Prostate gland (tissue), 2 donors: ENCODE results near the gene CBX2. TPM values are rescaled to one million over a fixed set of nuclear protein-coding genes. Genes with fewer than 3 reads are reported as not detected.

Experiments used
- DNase-seq: peaks from one replicate; pipeline ENCODE4 v3.0.0-alpha.2; 2019; ENCODE audit warnings: low spot score
- H3K27ac ChIP-seq, 2 donors: fragments of 200-600 bp; sonication (generic); 2 replicates each; pipeline ENCODE4 v1.5.1; 2017 to 2019
- H3K27me3 ChIP-seq: fragments of 200-600 bp; sonication (generic); replicated peaks from 2 replicates; pipeline ENCODE4 v1.5.1; 2019; ENCODE audit not compliant: insufficient read depth
- H3K36me3 ChIP-seq, 2 donors: fragments of 200-600 bp; sonication (generic); 1 replicate in 1 of 2; 2 replicates in 1 of 2; pipeline versions ENCODE4 v1.5.1 to v1.8.1; 2017 to 2019
- H3K4me1 ChIP-seq: fragments of 200-600 bp; sonication (generic); replicated peaks from 2 replicates; pipeline ENCODE4 v1.5.1; 2019
- H3K4me3 ChIP-seq, 2 donors: fragments of 200-600 bp; sonication (generic); 2 replicates each; pipeline ENCODE4 v1.5.1; 2017 to 2019
- H3K9me3 ChIP-seq: fragments of 200-600 bp; sonication (generic); 2 replicates; pipeline ENCODE4 v1.5.1; 2017
- CTCF ChIP-seq, 4 experiments: fragments of 200-600 bp in 2 of 4; fragments of 450-650 bp in 2 of 4; sonication (generic) in 2 of 4; IDR thresholded peaks; 1 replicate in 3 of 4; 2 replicates in 1 of 4; pipeline ENCODE4 v1.5.1; 2016 to 2019; ENCODE audit warnings: antibody characterized with exemption in 4 of 4, mild to moderate bottlenecking in 2 of 4, moderate library complexity in 2 of 4
- POLR2A ChIP-seq: fragments of 450-650 bp; IDR thresholded peaks from one replicate; pipeline ENCODE4 v1.6.1; 2016; ENCODE audit warnings: antibody characterized with exemption, mild to moderate bottlenecking
- POLR2AphosphoS5 ChIP-seq: sonication (generic); formaldehyde crosslinking; IDR thresholded peaks from one replicate; pipeline ENCODE4 v1.6.1; 2017; ENCODE audit warnings: antibody characterized with exemption
- WGBS: methylation state at CpG from one replicate; pipeline ENCODE4 v1.1.5; 2018; 5-methylcytosine and 5-hydroxymethylcytosine counted together
- intact Hi-C: fragments of 100-400 bp; cut with DNase I; formaldehyde crosslinking; loops from one replicate; pipeline ENCODE4 v1.14.2; 2022
- total RNA-seq, 2 donors: library from RNA; depleted of rRNA; stranded (reverse); fragments of >200 nt; gene quantifications; one replicate each; pipeline ENCODE4 v1.1.0, GENCODE V29; 2016

CBX2 gene
- total RNA-seq, 2 donors from 2014 or later: 2.0 to 17.0 TPM

DNA sequence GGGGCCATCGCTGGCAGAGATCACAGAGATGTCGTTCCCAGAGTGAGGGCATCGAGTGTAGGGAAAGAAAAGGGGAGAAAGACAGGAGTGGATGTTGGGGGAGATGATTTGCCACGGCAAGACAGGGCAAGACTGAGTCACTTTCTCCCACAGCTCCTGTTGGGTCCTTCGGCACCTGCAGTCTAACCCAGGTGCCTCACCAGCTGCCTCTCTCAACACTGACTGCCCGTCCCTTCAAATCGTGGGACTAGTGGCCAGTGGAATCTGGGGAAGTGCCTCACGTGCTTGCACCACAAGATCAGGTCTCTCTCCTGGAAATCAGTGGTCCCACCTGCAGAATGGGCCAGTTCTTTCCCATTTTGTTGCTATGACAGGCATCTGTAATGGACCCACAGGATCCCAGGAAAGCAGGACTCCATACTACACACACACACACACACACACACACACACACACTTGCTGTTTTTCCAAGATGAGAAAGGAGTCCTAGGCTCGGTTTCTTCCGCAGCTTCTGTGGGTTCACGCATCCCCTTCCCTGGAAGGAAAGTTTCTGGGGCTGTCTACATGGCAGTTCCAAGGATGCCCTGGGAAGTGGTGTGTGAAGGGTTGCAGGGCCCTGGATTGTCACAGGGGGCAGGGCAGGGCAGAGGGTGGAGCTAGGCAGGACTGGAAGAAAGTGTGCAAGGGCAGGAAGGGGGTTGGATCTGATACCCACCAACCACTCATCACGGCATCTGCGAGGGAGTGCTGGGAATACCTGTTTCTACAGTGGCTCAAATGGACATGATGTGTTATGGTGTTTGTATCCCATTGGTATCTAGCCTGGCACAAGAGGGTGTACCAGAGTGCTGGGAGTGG, 29.1 kb downstream of the CBX2 start:
- TF ChIP-seq POLR2A (no peak), CTCF (IDR thresholded peaks at IDR 0.05) (no peak), POLR2AphosphoS5 (no peak)
- 25% methylated on average over 13 of the region's 13 CpGs for WGBS

GRCh38 chr17:79808763-79809529, 31.0 kb downstream of the CBX2 start:
- peaks cover 35% of the 10 kb centered on the region for H3K27me3 ChIP-seq
- H3K4me1 ChIP-seq: peaks cover 19% of the 10 kb centered on the region
- intact Hi-C loops: no loop called here
- H3K9me3 ChIP-seq: no peaks in the 10 kb centered on the region
- 24% methylated on average over 19 of the region's 20 CpGs for WGBS
- no peak overlapping the region for H3K27ac ChIP-seq
- DNase-seq: peak; percentile 67
- no peak overlapping the region for H3K4me3 ChIP-seq
- no peaks in the 10 kb centered on the region for H3K36me3 ChIP-seq
- TF ChIP-seq CTCF (IDR thresholded peaks at IDR 0.05) (peak in 3 of 4 experiments; percentile 37 to 83 (median 62)), POLR2AphosphoS5 (peak; percentile 90), POLR2A (no peak)

More for the DNA sequence above, 29.1 kb downstream of the CBX2 start:
- no peak overlapping the region for H3K4me3 ChIP-seq
- no peak overlapping the region for H3K27ac ChIP-seq
- peaks cover 49% of the 10 kb centered on the region for H3K27me3 ChIP-seq
- no peak for DNase-seq
- peaks cover 8% of the 10 kb centered on the region for H3K4me1 ChIP-seq
- no peaks in the 10 kb centered on the region for H3K36me3 ChIP-seq
- intact Hi-C loops: no loop called here
- H3K9me3 ChIP-seq: no peaks in the 10 kb centered on the region

DNA sequence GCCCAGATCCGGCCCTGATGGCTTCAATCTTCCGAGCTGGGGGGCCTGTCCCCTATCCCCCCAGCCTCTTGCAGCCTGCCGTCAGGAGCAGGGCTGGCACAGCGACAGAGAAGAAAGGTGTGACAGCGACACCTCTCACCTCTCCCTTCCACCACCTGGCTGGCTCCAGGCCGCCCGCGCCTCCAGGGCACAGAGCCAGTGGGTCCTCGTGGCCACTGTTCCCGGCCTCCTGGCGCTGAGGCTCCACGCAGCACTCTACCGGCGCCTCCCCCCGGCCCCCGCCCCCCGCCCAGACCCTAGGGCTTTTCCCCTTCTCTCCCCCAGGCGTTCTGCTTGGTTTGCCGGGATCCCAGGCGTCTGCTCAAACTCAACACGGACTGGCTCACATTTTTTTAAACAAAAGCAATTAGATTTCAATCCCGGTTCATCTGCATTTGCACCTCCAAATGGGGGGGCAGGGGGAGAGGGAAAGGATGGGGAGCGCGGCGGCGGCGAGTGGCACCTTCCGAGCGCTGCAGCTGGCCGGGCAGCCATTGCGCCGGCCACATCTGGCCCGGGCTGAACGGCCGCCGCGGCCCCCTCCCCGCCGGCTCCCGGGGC, 31.7 kb downstream of the CBX2 start:
- DNase-seq: no peak
- Histone ChIP-seq H3K27me3 (peaks cover 28% of the 10 kb centered on the region), H3K9me3 (no peaks in the 10 kb centered on the region), H3K36me3 (no peaks in the 10 kb centered on the region), H3K27ac (no peak overlapping the region), H3K4me3 (no peak overlapping the region), H3K4me1 (peaks cover 26% of the 10 kb centered on the region)
- TF ChIP-seq CTCF (IDR thresholded peaks at IDR 0.05): no peak
- no peak for TF ChIP-seq POLR2A
- TF ChIP-seq POLR2AphosphoS5: no peak
- intact Hi-C loops: no loop called here
- WGBS: 4% methylated on average over 35 of the region's 40 CpGs

DNA sequence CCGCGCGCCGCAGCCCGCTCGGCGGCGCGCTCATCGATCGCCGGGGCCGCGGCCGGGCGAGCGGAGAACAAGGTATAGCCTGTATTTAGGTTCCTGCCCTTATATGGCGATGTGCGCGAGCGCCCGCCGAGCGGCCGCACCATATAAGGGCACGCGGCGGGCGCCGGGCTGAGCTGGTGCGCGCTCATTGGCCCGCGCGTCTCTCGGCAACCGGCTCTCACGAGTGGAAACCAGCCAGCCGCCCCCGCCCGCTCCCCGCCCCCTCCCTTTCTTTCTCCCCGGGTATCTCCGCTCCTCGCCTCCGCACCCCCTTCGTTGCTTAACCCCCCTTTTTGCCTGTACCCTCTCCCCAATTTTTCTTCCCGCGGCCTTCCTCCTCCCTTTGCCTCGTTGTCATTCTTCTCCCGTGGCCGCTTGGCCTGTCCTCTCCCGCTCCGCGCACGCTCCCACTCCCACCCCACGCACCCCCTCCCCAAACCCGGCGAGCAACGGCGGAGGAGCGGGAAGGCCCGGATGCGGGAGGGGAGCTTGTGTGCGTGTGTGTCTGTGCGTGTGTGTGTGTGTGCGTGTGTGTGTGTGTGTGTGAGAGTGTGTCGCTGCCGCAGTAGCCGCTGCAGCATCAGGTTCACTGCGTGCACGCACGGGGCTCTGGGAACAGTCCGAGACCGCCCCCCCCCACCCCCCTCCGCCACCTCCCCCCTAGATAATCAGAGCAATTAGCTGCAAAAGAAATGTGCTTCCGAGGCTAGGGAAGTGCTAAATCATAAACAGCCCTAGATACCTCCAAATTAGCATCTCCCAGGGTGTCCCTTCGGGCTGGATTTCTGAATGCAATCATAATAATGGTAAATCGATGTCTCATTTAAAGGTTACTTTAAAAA, 32.4 kb downstream of the CBX2 start:
- no peak overlapping the region for H3K4me3 ChIP-seq
- 1% methylated on average over 78 of the region's 79 CpGs for WGBS
- DNase-seq: peak; percentile 84

More for the DNA sequence above, 32.4 kb downstream of the CBX2 start:
- Histone ChIP-seq H3K27me3 (peaks cover 25% of the 10 kb centered on the region), H3K27ac (no peak overlapping the region), H3K9me3 (no peaks in the 10 kb centered on the region), H3K4me1 (peaks cover 33% of the 10 kb centered on the region), H3K36me3 (no peaks in the 10 kb centered on the region)
- intact Hi-C loops: no loop called here
- TF ChIP-seq POLR2AphosphoS5 (peak; percentile 88), POLR2A (no peak)
